GM19395 (cell line): ENCODE data around the gene UNC13C.

Experiments used
- ATAC-seq: cut with Tn5 transposase; IDR thresholded peaks from one replicate; pipeline ENCODE4 v1.9.1; 2021; ENCODE audit warnings: mild to moderate bottlenecking, moderate library complexity; ENCODE audit not compliant: unreplicated experiment

UNC13C gene

GRCh38 chr15:54101664-54102270 is 123.5 kb downstream of the UNC13C start:
- no peak for ATAC-seq

DNA sequence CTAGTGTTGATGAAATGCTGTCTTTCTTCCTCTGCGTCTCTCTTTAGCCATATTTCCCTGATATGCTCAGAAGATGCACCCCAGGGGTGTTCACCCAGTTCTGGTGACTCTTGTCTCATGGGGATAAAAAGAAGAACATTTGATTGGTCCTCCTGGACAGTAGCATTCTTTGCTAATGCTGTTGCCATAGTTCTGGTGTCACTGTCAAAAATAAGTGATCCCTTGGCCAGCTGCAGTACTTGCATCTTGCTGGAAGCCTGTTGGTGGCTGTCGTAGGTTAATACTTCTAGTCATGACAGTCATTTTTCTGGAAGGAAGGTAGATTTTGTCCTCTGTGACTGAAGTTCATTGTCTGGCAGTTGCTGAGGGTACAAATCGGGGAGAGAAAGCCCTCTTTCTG is 124.5 kb downstream of the UNC13C start:
- no peak for ATAC-seq

DNA sequence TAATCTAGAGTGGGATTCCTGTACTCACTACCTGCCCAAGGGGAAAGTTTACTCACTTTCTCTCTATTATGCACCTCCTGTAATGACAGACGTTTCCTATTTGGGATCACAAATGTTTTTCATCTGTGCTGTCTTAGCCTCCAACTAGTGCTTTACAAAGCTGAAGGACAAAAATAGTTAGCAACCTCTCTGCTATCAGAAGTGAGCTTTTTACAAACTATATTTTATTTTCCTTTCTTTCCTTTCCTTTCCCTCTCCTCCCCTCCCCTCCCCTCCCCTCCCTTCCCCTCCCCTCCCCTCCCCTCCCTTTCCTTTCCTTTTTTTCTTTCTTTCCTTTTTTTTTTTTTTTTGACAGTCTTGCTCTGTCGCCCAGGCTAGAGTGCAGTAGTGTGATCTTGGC is 130.8 kb downstream of the UNC13C start:
- no peak for ATAC-seq

DNA sequence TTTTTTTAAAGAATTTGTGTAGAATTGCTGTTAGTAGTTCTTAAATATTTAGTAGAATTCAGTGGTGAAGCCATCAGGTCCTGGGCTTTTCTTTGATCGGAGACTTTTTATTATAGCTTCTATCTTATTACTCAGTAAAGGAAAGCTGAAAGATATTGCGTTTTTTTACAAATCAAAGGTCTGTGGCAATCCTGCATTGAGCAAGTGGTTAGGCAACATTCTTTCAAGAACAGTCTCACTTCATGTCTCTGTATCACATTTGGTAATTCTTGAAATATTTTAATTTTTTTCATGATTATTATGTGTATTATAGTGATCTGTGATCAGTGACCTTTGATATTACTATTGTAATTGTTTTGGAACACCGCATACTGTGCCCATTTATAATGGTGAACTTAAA is 140.8 kb downstream of the UNC13C start:
- no peak for ATAC-seq

- ATAC-seq = no peak
Observed at GRCh38 chr15:54120949-54121463, 142.8 kb downstream of the UNC13C start.

GRCh38 chr15:54127574-54127973 is 149.3 kb downstream of the UNC13C start:
- no peak for ATAC-seq

DNA sequence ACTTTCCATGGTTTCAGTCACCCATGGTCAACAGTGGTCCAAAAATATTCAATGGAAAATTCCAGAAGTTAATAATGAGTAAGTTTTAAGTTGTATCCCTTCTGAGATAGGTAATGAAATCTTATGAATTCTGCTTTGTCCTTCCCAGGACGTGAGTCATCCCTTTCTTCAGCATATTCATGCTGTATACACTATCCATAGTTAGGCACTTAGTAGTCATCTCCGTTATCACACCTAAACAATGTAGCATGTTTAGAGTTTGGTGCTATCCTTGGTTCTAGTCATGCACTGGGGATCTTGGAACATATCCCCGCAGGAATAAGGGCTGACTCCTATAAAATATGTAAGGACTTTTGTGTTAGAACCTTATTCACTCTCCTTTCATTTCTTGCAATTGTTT is 153.2 kb downstream of the UNC13C start:
- ATAC-seq = no peak

DNA sequence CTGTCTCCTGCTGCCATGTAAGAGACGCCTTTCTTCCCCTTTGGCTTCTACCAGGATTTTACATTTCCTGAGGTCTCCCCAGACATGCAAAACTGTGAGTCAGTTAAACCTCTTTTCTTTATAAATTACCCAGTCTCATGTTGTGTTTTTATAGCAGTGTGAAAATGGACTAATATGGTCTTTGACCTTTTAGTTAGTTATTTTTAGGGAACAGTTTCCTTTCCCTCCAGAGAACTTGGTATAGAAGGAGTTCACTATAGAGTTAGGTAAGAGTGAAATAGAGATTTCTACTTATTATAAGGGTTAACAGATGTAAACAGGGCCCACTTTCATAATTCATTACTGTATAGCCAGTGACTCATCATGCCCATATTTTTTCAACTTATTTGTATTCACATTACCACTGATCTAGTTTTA is 170.9 kb downstream of the UNC13C start:
- ATAC-seq = no peak

GRCh38 chr15:54150255-54150654 is 172.0 kb downstream of the UNC13C start:
- ATAC-seq = no peak

- ATAC-seq = no peak
Observed at GRCh38 chr15:54159012-54159411, 180.8 kb downstream of the UNC13C start.

- ATAC-seq = no peak
Observed at GRCh38 chr15:54187325-54187724, 209.1 kb downstream of the UNC13C start.

DNA sequence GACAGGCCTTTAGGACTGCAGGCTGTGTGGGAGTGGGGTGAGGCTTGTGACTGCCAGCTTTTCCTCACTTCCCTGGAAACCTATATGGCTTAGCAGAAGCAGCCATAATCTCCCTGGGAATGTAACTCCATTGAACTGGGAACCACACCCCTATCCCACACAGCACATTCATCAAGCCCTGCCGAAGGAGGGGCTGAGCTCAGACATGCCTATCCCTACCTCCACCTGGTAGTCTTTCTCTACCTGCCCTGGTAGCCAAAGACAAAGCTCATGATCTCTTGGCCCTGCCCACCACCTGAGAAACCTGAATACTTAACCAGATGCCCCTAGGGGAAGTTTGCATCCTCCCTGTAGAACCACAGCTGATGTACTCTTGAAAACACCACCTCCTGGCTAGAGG is 219.8 kb downstream of the UNC13C start:
- ATAC-seq = no peak

- ATAC-seq = no peak
Observed at GRCh38 chr15:54206586-54207321, 228.5 kb downstream of the UNC13C start.

GRCh38 chr15:54208786-54209185 is 230.5 kb downstream of the UNC13C start:
- no peak for ATAC-seq

DNA sequence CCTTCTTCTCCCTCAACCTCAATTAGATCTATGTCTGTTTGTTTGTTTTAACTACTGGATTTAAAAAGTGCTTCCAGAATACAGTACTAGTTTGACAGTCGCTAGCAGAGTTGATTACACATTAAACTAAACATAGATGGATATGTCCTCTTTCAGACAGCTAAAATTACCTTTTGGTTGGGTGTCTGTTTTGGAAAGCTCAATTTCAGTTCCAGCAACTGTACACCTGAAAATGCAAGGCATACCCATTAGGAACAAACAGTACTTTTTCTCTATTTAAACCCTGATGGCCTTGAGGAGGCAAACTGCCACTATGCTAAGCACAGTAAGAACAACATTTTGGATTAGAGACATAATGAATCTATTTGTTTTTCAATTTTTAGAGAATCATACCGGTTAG is 234.4 kb downstream of the UNC13C start:
- ATAC-seq = no peak

DNA sequence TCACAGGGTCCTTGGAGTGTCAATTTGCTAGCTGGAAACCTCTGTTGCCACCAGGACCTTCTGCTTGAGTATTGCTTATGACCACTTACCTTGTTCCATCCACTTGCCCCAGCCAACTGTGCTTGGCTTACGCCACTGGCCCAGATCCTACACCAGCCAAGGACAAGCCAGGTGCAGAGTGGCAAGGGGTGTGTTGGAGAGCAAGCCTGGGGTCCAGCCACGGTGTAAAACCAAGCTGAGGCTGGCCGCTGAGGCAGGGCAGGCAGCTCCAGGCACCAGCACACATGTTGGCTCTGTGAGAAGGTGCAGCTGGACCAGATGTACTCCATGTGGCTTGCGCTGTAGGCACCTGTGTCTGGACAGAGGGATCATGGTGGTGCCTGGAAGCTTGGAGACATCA is 248.2 kb downstream of the UNC13C start:
- no peak for ATAC-seq

DNA sequence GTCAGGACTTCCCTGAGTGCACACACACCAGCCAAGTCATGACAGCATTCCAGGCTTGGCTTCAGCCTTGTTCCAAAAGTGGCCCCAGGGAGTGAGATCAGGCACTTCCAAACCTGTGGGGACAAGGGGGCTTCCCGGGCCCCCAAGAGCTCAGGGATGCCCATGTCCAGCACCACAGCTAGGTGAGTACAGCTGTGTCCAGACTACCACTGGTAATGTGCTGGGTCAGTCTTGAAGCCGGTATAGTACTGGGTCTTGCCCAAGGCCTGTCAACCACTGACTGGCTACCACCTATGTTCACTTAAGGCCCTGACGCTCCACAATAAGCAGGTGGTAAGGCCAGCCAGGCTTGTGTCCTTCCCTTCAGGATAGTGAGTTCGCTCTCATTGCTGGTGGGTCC is 249.3 kb downstream of the UNC13C start:
- no peak for ATAC-seq

DNA sequence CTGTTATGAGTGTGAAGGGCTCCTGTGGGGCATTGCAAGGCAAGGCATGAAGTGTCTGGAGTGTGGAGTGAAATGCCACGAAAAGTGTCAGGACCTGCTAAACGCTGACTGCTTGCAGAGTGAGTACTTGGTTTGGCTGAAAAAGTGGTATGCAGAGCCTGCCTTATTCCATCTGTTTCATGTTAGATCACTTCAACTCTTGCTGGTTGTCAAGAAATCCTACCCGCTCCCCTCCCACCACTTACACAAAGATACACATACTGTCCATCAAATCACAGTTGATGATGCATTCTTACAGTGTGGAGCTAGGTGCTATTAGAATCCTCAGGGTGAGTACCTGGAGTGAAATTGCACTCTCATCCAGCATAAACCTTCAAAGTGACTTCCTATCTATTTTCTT is 272.1 kb downstream of the UNC13C start:
- ATAC-seq = no peak

DNA sequence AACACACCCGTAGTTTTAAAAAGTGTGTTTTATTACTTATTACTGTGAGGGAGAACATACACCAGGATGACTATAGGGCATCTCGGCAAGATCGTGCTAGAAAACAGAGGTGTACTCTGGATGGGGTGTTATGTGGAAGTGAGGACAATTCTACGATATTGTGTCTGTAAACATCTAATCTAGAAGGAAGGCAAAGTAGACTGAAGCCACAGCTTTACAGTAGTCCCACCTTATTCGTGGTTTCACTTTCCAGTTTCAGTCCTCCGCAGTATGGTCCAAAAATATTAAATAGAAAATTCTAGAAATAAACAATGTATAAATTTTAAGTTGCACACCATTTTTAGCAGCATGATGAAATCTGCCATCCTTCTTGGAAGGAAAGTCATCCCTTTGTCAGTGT is 277.9 kb downstream of the UNC13C start:
- ATAC-seq = no peak

- no peak for ATAC-seq
Observed at GRCh38 chr15:54273928-54274327, 295.7 kb downstream of the UNC13C start.

- ATAC-seq = no peak
Observed at GRCh38 chr15:54277834-54278233, 299.6 kb downstream of the UNC13C start.

DNA sequence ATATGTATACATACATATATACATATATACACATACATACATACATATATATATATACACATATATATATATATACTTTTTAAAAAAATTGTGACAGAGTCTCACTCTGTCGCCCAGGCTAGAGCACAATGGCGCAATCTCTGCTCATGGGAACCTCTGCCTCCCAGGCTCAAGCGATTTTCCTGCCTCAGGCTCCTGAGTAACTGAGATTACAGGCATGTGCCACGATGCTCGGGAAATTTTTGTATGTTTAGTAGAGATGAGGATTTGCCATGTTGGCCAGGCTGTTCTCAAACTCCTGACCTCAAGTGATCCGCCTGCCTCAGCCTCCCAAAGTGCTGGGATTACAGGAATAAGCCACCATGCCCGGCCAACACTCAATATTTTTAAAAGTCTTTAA is 302.5 kb downstream of the UNC13C start:
- no peak for ATAC-seq
